Activated CD4-positive, alpha-beta T cell treated with anti-CD3 and anti-CD28 coated beads, Interleukin-2, amount 10 ng/mL, durations not matched to agents 7 days and 5 days (primary cell): Measurements from ENCODE around the gene HEATR5A. TPM values are rescaled to one million over a fixed set of nuclear protein-coding genes. Genes with fewer than 3 reads are reported as not detected.
A peak's percentile ranks its signal among the peaks of the same experiment; 100 is the strongest.
"Not testable (repeated sequence)": the region's sequence is repeated elsewhere in the genome, so short reads cannot be mapped to it uniquely, and the experiment has no call there.

Experiments
- CTCF ChIA-PET: fragments of 350-600 bp; sonication (Branson Sonifier 250); formaldehyde crosslinking; loops from one replicate; lab custom pipeline; 2021; ENCODE audit warnings: antibody characterized with exemption; lab: Charles Lee
- POLR2A ChIA-PET: fragments of 350-600 bp; sonication (Branson Sonifier 250); formaldehyde crosslinking; loops from one replicate; lab custom pipeline; 2021; ENCODE audit warnings: antibody characterized with exemption; lab: Charles Lee
- DNase-seq: peaks from one replicate; pipeline ENCODE4 v3.0.0-alpha.2; 2020
- H3K27ac Mint-ChIP-seq: one replicate; pipeline ENCODE4 v1.8.0; 2021; ENCODE audit warnings: mild to moderate bottlenecking, moderate library complexity, mixed read lengths
- H3K27me3 Mint-ChIP-seq: one replicate; pipeline ENCODE4 v1.8.0; 2021; ENCODE audit warnings: mixed read lengths
- H3K36me3 Mint-ChIP-seq: one replicate; pipeline ENCODE4 v1.8.0; 2021; ENCODE audit warnings: low read depth, mixed read lengths
- H3K4me1 Mint-ChIP-seq: one replicate; pipeline ENCODE4 v1.8.0; 2021; ENCODE audit warnings: mixed read lengths
- H3K4me3 Mint-ChIP-seq: one replicate; pipeline ENCODE4 v1.8.0; 2021; ENCODE audit warnings: mild to moderate bottlenecking, moderate library complexity, mixed read lengths
- H3K9me3 Mint-ChIP-seq: one replicate; pipeline ENCODE4 v1.8.0; 2021; ENCODE audit warnings: mixed read lengths
- total RNA-seq, 2 experiments: library from RNA; stranded (reverse); gene quantifications; one replicate each; pipeline ENCODE4 v1.2.3, GENCODE V29; 2021

Gene HEATR5A
- 1 to 10 TPM; 7.1 to 9.6 TPM for total RNA-seq

- Mint-ChIP-seq H3K27me3 (no peaks in the 10 kb centered on the region), H3K36me3 (no peaks in the 10 kb centered on the region), H3K9me3 (no peaks in the 10 kb centered on the region), H3K4me1 (peaks cover 23% of the 10 kb centered on the region), H3K4me3 (peak within 1 kb of the TSS; percentile 92), H3K27ac (peak within 1 kb of the TSS; percentile 90)
- ChIA-PET CTCF (interaction anchor here (0.5 to 1.2 kb wide), 7 partner anchors 8 to 1523 kb away, joined by 3 to 4 read pairs (median 3); partner anchors contain the start of gene HECTD1), POLR2A (interaction anchor here (0.6 to 0.7 kb wide), 7 partner anchors 25 to 314 kb away, joined by 3 to 4 read pairs (median 3); no protein-coding TSS in a partner anchor)
- DNase-seq = peak; percentile 91
Observed at GRCh38 chr14:31420319-31421111, at the start of gene HEATR5A. Gene HEATR5A, minus strand, starts transcription at chr14:31420550. Its CDS starts 17,575 bp downstream, at chr14:31402975.

GRCh38 chr14:31466554-31466953 is 46.2 kb upstream of the HEATR5A start:
- ChIA-PET CTCF (no interaction called here), POLR2A (no interaction called here)
- H3K9me3 Mint-ChIP-seq = no peaks in the 10 kb centered on the region
- no peaks in the 10 kb centered on the region for H3K27me3 Mint-ChIP-seq
- no peak overlapping the region for H3K4me3 Mint-ChIP-seq
- H3K27ac Mint-ChIP-seq = no peak overlapping the region
- no peak for DNase-seq
- no peaks in the 10 kb centered on the region for H3K36me3 Mint-ChIP-seq
- no peaks in the 10 kb centered on the region for H3K4me1 Mint-ChIP-seq

DNA sequence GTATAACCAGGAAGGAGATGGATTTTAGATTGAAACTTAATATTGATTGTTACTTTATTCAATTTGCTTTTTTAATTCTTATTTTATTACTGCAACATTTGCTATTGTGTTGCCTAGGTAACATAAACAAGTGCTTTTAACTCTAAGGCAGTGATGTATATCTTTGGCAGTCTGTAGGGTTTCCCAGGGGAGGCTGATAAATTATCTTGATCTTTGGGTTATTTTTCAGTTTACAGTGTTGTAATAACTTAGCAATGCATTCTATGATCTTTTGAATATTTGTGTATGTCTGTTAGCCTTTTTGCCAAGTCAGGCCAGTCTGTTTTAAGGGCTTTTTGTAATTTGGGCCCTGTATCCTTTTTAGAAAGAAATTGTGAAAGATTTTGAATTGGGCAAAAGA is 44.8 kb upstream of the HEATR5A start:
- Mint-ChIP-seq H3K27ac (no peak overlapping the region), H3K36me3 (no peaks in the 10 kb centered on the region), H3K27me3 (no peaks in the 10 kb centered on the region), H3K4me3 (no peak overlapping the region), H3K9me3 (no peaks in the 10 kb centered on the region), H3K4me1 (no peaks in the 10 kb centered on the region)
- POLR2A ChIA-PET = interaction anchor here (0.6 kb wide), 1 partner anchor 15 kb away, joined by 3 read pairs; no protein-coding TSS in a partner anchor
- no peak for DNase-seq
- CTCF ChIA-PET = no interaction called here

DNA sequence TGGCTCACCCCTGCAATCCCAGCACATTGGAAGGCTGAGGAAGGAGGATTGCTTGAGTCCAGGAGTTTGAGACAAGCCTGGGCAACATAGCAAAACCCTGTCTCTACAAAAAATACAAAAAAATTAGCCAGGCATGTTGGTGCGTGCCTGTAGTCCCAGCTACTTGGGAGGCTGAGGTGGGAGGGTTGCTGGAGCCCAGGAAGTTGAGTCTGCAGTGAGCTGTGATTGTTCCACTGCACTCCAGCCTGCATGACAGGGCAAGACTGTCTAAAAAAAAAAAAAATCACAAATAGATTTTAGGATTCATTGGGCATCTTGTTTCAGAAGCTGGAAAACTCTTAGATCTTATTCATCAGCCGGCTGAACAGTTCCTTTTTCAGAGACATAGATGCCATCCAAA is 42.1 kb upstream of the HEATR5A start:
- H3K36me3 Mint-ChIP-seq, H3K27me3 Mint-ChIP-seq, H3K4me3 Mint-ChIP-seq, DNase-seq, H3K9me3 Mint-ChIP-seq, H3K27ac Mint-ChIP-seq: not testable (repeated sequence)
- peaks cover 13% of the 10 kb centered on the region for H3K4me1 Mint-ChIP-seq
- ChIA-PET POLR2A (interaction anchor here (0.6 kb wide), 1 partner anchor 13 kb away, joined by 3 read pairs; no protein-coding TSS in a partner anchor), CTCF (interaction anchor here (0.6 kb wide), 1 partner anchor 1293 kb away, joined by 3 read pairs; no protein-coding TSS in a partner anchor)

- DNase-seq = no peak
- Mint-ChIP-seq H3K4me1 (peaks cover 18% of the 10 kb centered on the region), H3K9me3 (no peaks in the 10 kb centered on the region), H3K36me3 (peaks cover under 1% of the 10 kb centered on the region), H3K4me3 (no peak overlapping the region), H3K27ac (no peak overlapping the region), H3K27me3 (no peaks in the 10 kb centered on the region)
- ChIA-PET POLR2A (no interaction called here), CTCF (interaction anchor here (0.6 kb wide), 1 partner anchor 231 kb away, joined by 3 read pairs; no protein-coding TSS in a partner anchor)
Observed at GRCh38 chr14:31461545-31461944, 41.2 kb upstream of the HEATR5A start.

- no peaks in the 10 kb centered on the region for H3K27me3 Mint-ChIP-seq
- peak overlapping the region; percentile 95 for H3K4me3 Mint-ChIP-seq
- no peak for DNase-seq
- ChIA-PET CTCF (interaction anchor here (1.2 kb wide), 1 partner anchor 38 kb away, joined by 4 read pairs; no protein-coding TSS in a partner anchor), POLR2A (no interaction called here)
- peaks cover 3% of the 10 kb centered on the region for H3K36me3 Mint-ChIP-seq
- H3K27ac Mint-ChIP-seq = peak overlapping the region; percentile 98
- H3K9me3 Mint-ChIP-seq = no peaks in the 10 kb centered on the region
- H3K4me1 Mint-ChIP-seq = peaks cover 28% of the 10 kb centered on the region
Observed at GRCh38 chr14:31457665-31458659, 37.6 kb upstream of the HEATR5A start.

GRCh38 chr14:31456841-31457664 is 36.7 kb upstream of the HEATR5A start, which contains the start of gene DTD2:
Gene DTD2, minus strand, starts transcription at chr14:31457506. Its CDS starts 113 bp downstream, at chr14:31457393.
- ChIA-PET CTCF (interaction anchor here (1.2 kb wide), 1 partner anchor 37 kb away, joined by 4 read pairs; no protein-coding TSS in a partner anchor), POLR2A (no interaction called here)
- peaks cover 28% of the 10 kb centered on the region for H3K4me1 Mint-ChIP-seq
- peak; percentile 93 for DNase-seq
- H3K36me3 Mint-ChIP-seq = peaks cover 5% of the 10 kb centered on the region
- H3K27ac Mint-ChIP-seq = peak within 1 kb of the TSS; percentile 98
- no peaks in the 10 kb centered on the region for H3K9me3 Mint-ChIP-seq
- peak within 1 kb of the TSS; percentile 95 for H3K4me3 Mint-ChIP-seq
- no peaks in the 10 kb centered on the region for H3K27me3 Mint-ChIP-seq

DNA sequence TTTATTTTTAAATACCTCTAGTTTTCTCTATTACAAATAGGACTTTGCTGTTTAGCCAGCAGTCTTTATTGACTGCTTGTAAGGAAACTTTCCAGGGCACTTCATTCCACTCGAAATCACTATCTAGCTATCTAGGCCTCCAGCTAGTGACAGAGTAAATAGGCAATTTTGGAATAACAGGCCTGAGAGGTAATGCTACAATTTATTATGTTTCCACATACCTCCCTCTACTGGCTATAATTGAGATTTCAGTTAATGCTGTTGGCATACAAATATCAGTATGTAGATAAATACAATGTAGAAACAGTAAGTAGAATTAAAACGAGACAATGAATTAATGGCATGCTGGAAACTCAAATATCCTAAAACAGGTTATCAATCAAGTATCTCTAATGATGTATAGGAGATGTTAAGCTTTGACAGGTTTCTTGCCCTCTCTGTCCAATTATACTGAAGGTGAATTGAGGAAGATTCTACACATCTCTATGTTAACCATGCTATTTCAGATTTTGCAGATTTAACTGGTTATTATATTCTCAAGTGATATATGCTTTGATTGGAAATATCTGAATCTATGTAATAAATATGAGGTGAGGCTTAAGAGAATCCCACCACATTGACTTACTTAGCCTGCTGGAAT is 29.7 kb upstream of the HEATR5A start:
- peaks cover 18% of the 10 kb centered on the region for H3K36me3 Mint-ChIP-seq
- ChIA-PET POLR2A (interaction anchor here (1.2 kb wide), 1 partner anchor 30 kb away, joined by 4 read pairs; the partner anchor contains the start of gene HEATR5A), CTCF (interaction anchor here (0.8 to 1.3 kb wide), 2 partner anchors 28 to 76 kb away, joined by 3 to 4 read pairs; no protein-coding TSS in a partner anchor)
- no peak overlapping the region for H3K27ac Mint-ChIP-seq
- H3K4me3 Mint-ChIP-seq = no peak overlapping the region
- no peaks in the 10 kb centered on the region for H3K27me3 Mint-ChIP-seq
- H3K4me1 Mint-ChIP-seq = peaks cover 3% of the 10 kb centered on the region
- DNase-seq = no peak
- no peaks in the 10 kb centered on the region for H3K9me3 Mint-ChIP-seq

DNA sequence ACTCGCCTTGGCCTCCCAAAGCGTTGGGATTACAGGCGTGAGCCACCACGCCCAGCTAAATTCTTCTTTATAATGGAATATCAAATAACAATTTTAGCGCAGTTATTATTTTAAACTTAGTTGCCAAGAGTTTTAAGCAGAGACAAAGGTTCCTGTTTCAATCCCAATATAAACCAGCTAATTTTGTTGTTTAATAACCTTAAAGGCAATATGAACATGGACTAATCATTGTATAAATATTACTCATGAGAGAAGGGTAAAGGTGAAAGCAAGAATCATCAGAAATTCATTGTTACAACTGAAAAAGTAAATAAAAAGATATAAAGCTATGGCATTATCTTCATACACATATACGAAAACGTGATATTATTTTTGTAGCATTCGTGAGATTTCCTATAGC is 28.8 kb upstream of the HEATR5A start:
- H3K27me3 Mint-ChIP-seq = no peaks in the 10 kb centered on the region
- DNase-seq = no peak
- CTCF ChIA-PET = interaction anchor here (0.8 to 1.3 kb wide), 2 partner anchors 27 to 75 kb away, joined by 3 to 4 read pairs; no protein-coding TSS in a partner anchor
- H3K9me3 Mint-ChIP-seq = no peaks in the 10 kb centered on the region
- no peak overlapping the region for H3K27ac Mint-ChIP-seq
- H3K4me1 Mint-ChIP-seq = no peaks in the 10 kb centered on the region
- POLR2A ChIA-PET = no interaction called here
- H3K36me3 Mint-ChIP-seq = peaks cover 19% of the 10 kb centered on the region
- H3K4me3 Mint-ChIP-seq = no peak overlapping the region

DNA sequence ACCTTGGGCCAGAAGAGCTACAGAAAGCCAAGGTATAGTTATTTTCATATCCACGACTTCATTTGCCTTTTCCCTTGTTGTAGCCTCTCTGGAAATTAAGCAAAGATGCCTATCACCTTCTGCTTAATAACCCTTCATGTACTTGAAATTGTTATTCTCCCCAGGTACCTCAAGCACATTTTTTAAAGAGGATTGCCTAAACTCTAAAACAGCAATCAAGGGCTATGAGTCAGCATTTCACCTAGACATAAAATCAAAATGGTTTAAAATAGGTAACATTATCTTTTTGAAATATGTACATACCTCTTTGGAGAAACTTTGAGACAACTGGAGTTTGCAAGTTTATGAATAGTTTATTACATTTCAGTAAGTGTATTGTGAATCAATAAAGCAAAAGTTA is 25.4 kb upstream of the HEATR5A start:
- H3K4me3 Mint-ChIP-seq = no peak overlapping the region
- no peaks in the 10 kb centered on the region for H3K27me3 Mint-ChIP-seq
- H3K9me3 Mint-ChIP-seq = no peaks in the 10 kb centered on the region
- ChIA-PET CTCF (no interaction called here), POLR2A (no interaction called here)
- H3K4me1 Mint-ChIP-seq = no peaks in the 10 kb centered on the region
- no peak for DNase-seq
- no peak overlapping the region for H3K27ac Mint-ChIP-seq
- H3K36me3 Mint-ChIP-seq = peaks cover 16% of the 10 kb centered on the region

GRCh38 chr14:31442284-31442683 is 21.9 kb upstream of the HEATR5A start:
- Mint-ChIP-seq H3K9me3 (peaks cover 3% of the 10 kb centered on the region), H3K36me3 (peaks cover 21% of the 10 kb centered on the region), H3K4me1 (no peaks in the 10 kb centered on the region), H3K27ac (no peak overlapping the region), H3K27me3 (no peaks in the 10 kb centered on the region), H3K4me3 (no peak overlapping the region)
- DNase-seq = no peak
- CTCF ChIA-PET = no interaction called here
- POLR2A ChIA-PET = no interaction called here
